Measurements from ENCODE around the gene STAB2.

Gene STAB2, protein sequence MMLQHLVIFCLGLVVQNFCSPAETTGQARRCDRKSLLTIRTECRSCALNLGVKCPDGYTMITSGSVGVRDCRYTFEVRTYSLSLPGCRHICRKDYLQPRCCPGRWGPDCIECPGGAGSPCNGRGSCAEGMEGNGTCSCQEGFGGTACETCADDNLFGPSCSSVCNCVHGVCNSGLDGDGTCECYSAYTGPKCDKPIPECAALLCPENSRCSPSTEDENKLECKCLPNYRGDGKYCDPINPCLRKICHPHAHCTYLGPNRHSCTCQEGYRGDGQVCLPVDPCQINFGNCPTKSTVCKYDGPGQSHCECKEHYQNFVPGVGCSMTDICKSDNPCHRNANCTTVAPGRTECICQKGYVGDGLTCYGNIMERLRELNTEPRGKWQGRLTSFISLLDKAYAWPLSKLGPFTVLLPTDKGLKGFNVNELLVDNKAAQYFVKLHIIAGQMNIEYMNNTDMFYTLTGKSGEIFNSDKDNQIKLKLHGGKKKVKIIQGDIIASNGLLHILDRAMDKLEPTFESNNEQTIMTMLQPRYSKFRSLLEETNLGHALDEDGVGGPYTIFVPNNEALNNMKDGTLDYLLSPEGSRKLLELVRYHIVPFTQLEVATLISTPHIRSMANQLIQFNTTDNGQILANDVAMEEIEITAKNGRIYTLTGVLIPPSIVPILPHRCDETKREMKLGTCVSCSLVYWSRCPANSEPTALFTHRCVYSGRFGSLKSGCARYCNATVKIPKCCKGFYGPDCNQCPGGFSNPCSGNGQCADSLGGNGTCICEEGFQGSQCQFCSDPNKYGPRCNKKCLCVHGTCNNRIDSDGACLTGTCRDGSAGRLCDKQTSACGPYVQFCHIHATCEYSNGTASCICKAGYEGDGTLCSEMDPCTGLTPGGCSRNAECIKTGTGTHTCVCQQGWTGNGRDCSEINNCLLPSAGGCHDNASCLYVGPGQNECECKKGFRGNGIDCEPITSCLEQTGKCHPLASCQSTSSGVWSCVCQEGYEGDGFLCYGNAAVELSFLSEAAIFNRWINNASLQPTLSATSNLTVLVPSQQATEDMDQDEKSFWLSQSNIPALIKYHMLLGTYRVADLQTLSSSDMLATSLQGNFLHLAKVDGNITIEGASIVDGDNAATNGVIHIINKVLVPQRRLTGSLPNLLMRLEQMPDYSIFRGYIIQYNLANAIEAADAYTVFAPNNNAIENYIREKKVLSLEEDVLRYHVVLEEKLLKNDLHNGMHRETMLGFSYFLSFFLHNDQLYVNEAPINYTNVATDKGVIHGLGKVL (N-terminal part only)

DNA sequence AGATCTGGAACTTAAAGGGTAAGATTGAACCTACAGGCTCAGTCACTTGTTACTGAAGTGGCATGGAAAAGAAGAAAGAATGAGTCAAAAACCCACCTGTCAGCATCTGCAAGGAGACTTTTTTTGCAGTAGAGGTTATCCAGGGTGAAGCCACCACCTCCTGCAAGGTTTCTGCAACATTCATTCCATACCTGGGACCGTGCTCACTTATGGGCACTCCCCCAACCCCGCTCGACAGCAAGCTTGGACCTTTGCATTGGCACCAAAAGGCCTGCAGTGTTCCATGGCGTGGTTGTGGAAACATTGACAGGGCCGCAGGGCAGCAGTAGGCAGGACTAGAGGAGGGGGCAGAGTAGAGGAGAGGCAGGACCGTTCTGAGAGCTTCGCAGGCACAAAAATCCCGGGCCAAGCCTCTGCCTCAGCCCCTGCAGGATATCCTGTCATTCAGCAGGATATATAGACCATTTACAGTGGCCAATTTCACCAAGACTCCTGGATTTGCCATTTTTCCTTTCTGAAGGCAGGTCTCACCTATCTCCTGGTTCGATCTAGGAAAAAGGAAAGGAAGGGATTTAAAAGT, at the start of gene STAB2:
TSS of gene STAB2 (plus strand) at position 483 of the 580 bp plus-strand sequence. CDS start 204 bp downstream, outside the sequence.
- DNase-seq, result no peak
- intact Hi-C loops (cut with DNase I), result no loop called here

DNA sequence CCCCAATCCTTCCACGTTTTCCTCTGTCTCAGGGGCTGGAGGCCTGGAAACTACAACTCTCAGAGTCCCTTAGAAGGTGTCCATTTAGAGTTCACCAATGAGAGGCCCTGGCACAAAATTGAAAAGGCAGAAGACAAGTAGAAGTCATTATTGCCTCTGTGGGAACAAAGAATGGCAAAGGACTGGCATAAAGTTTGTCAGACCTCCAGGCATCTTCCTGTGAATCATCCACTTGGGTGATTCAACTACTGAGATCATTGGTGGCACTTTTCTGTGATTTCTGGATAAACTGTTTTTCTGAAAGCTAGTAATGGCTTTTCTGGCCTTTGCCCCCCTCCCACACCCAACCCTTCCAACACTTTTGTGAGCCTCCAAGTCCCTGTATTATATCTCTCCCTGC, 48.7 kb upstream of the STAB2 start:
- DNase-seq, result no peak
- intact Hi-C loops (cut with DNase I), result no loop called here

DNA sequence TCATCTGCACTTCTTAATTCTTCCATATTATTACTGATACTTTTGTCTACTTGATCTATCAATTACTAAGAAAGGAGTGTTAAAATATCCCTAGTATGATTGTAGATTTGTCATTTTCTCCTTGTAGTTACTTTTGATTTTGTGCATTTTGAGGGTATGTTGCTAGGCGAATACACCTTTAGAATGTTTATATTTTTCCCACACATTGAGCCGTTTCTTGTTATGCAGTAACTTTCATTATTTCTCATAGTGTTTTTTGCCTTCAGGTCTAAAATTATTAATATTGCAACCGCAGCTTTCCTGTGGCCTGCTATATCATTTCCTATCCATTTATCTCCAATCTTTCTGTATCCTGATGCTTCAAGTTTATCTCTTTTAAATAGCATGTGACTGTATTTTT, 46.8 kb upstream of the STAB2 start:
- no peak for DNase-seq
- intact Hi-C loops (cut with DNase I), result no loop called here

DNA sequence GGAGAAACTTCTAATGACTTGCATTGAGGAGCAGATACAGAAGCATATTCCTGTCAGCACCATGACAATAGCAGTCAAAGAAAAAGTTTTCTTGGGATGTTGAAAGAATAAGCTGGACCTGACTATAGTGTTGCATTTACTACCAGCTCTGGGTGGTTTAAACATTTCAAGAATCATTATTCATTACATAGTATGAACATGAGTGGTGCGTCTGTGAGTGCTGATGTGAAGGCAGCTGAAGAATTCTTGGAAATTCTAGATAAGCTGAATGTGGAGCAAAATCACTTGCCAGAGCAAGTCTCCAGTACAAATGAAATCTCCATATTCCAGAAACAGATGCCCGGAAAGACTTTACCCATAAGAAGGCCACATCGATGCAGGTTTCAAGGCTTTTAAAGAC, 45.0 kb upstream of the STAB2 start:
- intact Hi-C loops (cut with DNase I), result no loop called here
- DNase-seq, result no peak

DNA sequence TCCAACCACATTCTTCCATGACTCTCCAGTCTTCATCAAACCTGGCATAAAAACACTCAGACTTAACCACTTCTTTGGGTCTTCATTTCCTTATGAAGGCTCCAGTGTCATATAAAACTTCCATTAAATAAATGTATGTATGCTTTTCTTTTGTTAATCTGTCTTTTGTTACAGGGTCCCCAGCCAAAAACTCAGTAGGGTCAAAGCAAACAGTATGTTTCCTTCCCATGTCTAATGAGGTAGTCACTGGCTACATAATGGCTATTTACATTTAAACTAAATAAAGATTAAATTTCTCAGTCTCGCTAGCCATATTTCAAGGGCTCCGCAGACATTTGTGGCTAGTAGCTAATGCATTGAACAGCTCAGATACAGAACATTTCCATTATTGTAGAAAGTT, 40.1 kb upstream of the STAB2 start:
- intact Hi-C loops (cut with DNase I), result loop anchor here (5.0 kb wide), 1 partner anchor 595 kb away; no protein-coding TSS in a partner anchor

DNA sequence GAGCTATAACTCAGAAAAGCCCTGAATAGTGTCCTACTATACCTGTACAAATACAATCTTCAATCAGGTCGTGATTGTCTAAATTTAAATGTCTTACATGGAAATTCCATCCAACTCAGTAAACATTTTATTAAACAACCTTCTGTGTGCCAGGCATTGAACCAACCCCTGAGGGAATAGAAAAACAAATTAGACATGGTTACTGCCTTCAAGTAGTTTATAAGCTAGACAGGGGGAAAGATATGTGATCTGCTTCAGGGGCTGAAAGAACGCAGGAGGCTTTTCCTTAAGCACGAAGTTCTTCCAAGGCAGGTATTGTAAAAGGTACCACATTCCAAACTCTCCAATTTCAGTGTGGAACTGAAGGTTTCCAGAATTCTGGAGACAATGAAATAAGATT, 39.7 kb upstream of the STAB2 start:
- intact Hi-C loops (cut with DNase I), result loop anchor here (5.0 kb wide), 1 partner anchor 595 kb away; no protein-coding TSS in a partner anchor
- DNase-seq, result no peak

More for the DNA sequence above, 40.1 kb upstream of the STAB2 start:
- DNase-seq, result no peak

DNA sequence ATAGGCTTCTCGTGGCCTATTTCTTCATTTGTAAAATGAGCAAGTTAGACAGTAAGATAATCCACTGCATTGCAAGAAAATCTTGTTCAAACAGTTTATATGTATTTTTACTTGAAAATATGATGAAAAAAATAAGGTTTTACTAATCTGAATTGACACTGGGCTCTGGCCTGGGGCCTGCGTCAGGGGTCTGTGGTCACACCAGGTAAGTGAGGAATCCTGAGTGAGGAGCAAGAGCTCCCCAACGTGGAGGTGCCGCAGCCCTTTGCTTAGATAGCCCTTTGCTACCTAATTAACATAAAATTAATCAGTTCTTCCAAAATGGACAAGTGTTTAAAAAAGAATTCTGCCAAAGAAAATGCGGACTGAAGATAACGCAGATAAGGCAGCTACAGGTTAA, 39.1 kb upstream of the STAB2 start:
- no peak for DNase-seq
- intact Hi-C loops (cut with DNase I), result loop anchor here (5.0 kb wide), 1 partner anchor 596 kb away; no protein-coding TSS in a partner anchor

DNA sequence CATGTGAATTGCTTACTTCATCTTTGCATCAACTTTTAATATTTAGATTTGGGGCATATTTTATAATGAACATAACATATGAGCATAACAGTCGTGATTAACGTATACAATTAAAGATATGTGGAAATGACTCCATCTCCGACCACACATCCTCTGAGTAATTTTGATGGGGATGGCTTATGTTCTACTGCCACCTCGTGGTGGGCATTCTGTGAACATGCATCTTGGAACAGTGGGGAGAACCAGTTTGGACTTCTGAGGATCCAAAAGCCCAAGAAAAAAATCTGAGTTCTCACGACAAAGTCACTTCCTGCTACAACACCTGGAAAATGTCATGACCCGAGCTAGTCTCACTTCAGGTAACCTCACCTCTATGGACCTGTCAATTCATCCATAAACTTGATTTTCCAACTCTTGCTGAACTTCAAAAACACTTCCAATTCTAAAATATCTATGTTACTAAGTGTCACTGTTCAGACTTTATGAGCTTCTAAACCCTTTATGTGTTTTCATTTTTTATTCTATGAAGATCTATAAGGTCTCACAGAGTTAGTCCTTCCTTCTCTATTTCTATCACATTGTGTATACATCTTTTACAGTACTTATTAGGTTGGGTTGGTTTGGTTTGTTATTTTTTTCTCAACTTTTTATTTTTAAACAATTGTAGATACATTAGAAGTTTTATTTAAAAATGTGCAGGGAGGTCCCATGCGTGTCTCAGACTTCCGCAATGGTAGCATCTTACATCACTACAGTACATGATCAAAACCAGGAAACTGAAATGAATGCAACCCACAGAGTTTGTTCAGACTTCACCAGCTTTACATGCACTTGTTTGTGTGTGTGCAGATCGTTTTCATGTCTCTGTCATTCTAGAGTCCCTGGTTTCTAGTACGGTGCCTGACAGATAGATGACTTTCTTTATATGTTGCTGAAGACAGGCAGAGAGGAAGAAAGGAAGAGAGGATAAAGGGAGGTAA, 38.2 kb upstream of the STAB2 start:
- peak; percentile 30 to 90 (median 78) for DNase-seq
- intact Hi-C loops (cut with DNase I), result loop anchor here (5.0 kb wide), 1 partner anchor 597 kb away; no protein-coding TSS in a partner anchor

DNA sequence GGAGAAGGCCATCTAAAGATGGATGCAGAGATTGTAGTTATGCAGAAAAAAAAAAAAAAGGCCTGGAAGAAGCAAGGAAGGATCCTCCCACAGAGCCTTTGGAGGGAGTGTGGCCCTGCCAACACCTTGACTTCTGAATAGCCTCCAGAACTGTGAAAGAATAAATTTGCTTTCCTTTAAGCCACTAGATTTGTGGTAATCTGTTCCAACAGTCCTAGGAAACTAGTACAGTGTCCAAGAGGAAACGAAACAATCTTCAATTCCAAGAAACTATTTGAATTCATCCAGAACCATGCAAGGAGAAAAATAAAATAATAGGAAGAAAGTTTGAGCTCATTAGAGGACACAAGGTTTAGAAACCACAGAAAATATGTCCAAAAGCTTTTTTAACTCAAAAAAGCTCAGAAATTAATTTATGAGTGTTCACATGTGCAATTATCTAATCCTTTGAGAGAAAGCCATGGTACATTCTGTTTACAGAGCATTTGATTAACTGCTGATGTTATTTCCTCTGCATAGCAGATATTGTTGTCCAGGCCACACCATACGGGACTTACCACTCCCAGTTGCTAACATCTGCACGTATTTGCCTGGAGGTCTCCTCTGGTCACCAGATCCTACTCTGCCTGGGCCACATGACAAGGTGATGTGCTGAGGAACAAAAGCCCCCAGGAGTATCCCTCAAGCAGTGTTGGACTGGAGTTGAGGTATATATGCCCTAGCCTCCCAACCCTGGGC, 30.0 kb upstream of the STAB2 start:
- intact Hi-C loops (cut with DNase I), result no loop called here
- no peak for DNase-seq

DNA sequence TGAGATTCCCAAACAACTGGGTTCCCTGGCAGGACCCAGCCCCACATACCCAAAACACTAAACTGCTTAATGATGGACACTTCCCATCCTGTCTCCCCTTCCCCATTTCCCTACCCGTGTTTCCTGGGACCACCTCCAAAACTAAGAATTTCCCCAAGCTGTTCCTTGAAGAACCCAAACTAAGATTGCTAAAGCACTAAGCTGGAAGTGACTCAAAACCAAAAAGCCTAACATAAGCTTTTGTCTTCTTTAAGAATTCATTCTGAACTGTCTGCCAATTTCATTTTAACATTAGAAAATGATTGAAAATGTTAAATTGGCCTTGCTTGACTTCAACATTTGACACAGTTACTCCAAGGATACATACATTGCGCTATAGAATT, 29.5 kb upstream of the STAB2 start:
- intact Hi-C loops (cut with DNase I), result no loop called here
- DNase-seq, result no peak

DNA sequence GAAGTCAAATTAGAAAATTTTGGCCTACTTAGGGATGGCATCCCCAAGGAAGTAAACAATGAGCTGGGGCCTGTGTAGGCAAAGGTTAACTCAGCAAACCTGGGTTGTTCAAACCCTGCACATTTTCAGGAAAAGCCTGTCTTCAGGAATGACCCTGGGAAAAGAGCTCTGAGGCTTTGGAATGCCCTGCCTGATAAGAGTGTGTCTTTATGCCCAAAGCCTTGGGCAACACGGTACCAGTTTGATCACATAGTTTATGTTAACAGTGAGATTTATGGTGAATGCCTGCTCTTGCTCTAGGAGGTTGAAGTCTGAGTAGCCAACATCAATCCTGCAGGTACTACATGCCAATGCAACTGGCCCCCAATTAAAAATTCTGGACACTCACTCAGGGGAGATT, 28.2 kb upstream of the STAB2 start:
- intact Hi-C loops (cut with DNase I), result no loop called here
- no peak for DNase-seq

DNA sequence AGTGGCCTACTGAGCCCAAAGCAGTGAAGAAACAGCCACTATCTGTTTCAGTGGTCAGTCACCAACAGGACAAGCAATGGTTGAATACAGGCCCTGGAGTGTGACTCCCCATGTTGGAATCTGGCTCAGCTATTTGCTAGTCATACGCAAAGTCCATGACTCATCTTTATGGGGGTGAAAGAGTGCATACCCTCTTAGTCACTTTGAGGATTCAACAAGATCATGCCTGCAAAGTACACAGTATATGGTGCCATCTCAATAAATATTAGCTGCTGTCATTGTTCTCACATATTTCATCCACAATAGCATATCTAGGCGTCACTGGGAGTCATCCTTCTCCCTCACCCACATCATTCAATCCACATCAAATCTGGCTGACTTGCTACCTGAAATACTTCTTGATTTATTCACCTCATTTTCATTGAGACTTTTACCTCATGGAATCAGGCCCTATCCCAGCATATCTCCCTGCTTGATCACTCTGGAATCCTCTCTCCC, 26.4 kb upstream of the STAB2 start:
- intact Hi-C loops (cut with DNase I), result no loop called here
- DNase-seq, result no peak

DNA sequence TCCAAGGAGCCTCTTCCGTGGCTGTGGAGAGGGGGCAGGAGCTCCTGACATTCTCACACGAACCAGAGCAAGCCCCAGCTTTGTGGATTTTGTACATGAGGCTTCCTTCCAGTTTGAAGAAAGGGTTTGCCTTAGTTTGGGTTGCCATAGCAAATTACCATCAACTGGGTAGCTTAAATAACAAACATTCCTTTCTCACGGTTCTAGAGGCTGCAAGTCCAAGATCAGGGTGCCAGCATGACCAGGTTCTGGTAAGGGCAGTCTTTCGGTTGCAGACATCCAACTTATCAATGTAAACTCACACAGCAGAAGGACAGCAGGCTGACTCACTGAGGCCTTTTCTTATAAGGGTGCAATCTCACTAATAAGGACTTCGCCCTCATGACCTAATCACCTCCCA, 25.9 kb upstream of the STAB2 start:
- intact Hi-C loops (cut with DNase I), result no loop called here

DNA sequence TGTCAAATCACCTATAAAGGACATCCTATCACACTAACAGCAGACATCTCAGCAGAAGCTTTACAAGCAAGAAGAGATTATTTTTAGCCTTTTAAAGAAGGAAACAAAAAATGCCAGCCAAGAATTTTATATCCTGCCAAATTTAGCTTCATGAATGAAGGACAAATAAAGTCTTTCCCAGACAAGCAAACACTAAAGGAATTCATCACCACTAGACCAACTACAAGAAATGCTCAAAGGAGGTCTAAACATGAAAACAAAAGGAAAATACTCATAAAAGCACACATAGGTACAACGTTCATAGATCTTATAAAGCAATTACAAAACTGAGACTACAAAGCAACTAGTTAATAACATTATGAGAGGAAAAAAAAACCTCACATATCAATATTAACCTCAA, 20.7 kb upstream of the STAB2 start:
- intact Hi-C loops (cut with DNase I), result no loop called here
- no peak for DNase-seq

More for the DNA sequence above, 25.9 kb upstream of the STAB2 start:
- no peak for DNase-seq

DNA sequence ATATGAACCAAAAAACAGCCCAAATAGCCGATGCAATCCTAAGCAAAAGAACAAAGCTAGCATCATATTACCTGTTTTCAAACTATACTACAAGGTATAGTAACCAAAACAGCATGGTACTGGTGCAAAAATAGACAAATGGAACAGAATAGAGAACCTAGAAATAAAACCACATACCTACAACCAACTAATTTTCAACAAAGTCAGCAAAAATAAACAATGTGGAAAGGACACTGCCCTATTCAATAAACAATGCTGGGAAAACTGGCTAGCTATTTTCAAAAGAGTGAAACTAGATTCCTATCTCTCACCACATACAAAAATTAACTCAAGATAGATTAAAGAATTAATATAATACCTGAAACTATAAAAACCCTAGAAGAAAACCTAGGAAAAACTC, 17.8 kb upstream of the STAB2 start:
- intact Hi-C loops (cut with DNase I), result no loop called here
- DNase-seq, result no peak

DNA sequence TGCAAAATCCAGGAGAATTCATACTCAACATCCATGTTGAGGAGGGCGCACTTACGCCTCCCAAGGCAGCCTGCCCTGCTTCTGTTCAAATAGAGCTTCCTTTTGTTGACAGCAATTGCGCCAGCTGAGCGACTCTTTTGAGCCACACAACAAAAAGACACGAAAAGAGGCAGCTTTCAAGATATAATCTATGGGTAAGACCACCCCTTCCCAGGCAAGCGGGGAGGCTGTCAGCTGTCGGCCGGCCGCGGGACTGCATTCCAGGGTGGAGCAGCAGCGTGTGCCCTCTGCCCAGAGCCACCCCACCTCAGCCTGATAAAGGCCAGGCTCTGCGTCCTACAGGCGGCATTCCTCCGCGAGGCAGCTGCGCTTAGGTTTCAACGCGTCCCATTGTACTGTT, 15.8 kb upstream of the STAB2 start:
- intact Hi-C loops (cut with DNase I), result no loop called here
- peak in 29 of 42 donors; percentile 2 to 47 (median 13) for DNase-seq
